ENCODE measurements around the gene CCM2L.

The CCM2L gene

DNA sequence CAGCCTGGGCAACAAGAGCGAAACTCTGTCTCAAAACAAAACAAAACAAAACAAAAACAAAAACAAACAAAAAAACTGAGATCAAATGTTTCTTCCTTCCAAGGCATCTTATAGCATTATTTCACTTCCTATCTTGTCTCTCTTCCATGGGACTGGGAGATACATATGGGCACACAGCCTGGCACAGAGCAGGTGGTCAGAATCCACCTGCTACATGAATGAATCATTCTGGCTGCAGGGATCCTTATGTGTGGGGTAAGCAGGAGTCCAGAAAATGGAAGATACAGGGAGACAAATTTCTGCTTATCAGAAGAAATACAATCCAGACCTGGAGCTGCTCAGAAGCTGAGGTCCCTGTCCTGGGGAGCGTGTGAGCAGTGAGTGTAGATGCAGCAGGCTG, 18.2 kb upstream of the CCM2L start:
- in situ Hi-C loops (cut with MboI; ENCODE audit: low sequenced_read_pairs) = no loop called here

DNA sequence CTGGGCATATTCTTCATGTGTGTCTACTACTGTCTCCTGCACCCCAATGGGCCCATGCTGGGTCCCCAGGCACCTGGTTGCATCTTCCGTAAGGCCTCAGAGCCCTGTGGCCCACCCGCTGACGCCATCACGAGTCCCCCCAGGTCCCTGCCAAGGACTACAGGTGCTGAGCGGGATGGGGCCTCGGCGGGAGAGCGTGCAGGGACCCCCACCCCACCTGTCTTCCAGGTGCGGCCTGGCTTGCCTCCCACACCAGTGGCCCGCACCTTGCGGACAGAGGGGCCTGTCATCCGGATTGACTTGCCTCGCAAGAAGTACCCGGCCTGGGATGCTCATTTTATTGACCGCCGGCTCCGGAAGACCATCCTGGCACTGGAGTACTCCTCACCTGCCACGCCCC, 13.2 kb upstream of the CCM2L start:
- in situ Hi-C loops (cut with MboI; ENCODE audit: low sequenced_read_pairs) = no loop called here

- in situ Hi-C loops (cut with MboI; ENCODE audit: low sequenced_read_pairs) = no loop called here
These were observed 12.0 kb upstream of the CCM2L start for GRCh38 chr20:31998246-31998645.

DNA sequence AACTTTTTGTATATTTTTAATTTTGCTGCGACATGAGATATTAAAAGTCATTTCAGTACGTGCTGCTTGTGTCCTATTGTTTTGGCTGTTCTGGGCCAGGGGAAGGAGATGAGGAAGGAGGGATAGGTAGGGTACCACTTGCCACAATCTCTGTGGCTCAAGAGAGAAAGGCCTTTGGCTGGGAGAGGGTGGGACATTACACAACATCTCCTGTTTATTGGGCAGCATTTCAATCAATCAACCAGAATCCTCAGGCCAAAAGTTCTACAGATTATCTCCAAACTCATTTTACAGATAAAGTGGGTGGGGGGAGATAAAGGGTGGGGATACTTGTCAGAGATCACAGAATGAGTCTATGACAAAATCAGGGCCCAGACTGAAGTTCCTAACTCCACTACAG, 6.9 kb upstream of the CCM2L start:
- in situ Hi-C loops (cut with MboI; ENCODE audit: low sequenced_read_pairs) = no loop called here

- in situ Hi-C loops (cut with MboI; ENCODE audit: low sequenced_read_pairs) = no loop called here
These were observed 5.3 kb upstream of the CCM2L start for GRCh38 chr20:32004963-32005362.

- in situ Hi-C loops (cut with MboI; ENCODE audit: low sequenced_read_pairs) = no loop called here
These were observed 4.2 kb upstream of the CCM2L start for GRCh38 chr20:32006053-32006452.

GRCh38 chr20:32006841-32007786, 3.1 kb upstream of the CCM2L start:
- in situ Hi-C loops (cut with MboI; ENCODE audit: low sequenced_read_pairs) = no loop called here

DNA sequence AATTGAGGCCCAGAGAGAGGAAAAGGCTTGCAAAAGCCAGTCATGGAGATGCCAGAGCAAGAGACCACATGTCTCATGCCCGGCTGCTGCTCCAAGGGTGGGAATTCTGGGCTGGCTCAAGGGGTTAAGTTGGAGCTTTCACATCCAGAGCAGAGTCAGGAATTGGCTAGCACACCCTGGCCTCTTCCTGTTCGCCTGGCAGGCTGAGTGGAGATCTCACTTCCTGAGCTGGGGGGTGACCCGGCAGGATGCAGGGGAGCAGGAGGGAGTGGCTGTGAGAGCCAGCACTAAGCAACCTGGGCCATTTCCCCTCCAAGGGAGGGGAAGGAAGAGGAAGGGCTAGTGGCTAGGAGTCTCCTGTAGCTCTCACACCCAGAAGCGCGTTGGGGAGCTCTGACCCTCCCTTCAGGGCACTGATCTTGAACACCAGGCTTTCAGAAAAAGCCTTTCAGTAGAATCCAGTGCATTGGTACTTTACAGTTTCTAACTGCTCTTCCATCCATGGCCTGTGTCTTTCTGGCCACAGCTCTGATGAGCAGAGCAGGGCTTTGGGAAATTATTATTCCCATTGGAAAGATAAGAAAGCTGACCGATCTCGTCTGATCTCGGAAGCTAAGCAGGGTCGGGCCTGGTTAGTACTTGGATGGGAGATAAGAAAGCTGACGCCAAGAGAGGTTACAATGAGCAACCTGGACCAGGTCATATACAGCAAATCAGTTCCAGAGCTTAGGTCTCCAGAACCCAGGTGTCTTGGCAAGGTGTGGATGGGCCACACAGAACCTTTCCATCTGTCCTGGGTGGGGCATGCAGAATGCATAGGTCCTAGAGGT, 2.2 kb upstream of the CCM2L start:
- in situ Hi-C loops (cut with MboI; ENCODE audit: low sequenced_read_pairs) = no loop called here

- in situ Hi-C loops (cut with MboI; ENCODE audit: low sequenced_read_pairs) = no loop called here
These were observed 674 bp upstream of the CCM2L start for GRCh38 chr20:32009564-32009963.

GRCh38 chr20:32010666-32011065, 428 bp downstream of the CCM2L start:
- in situ Hi-C loops (cut with MboI; ENCODE audit: low sequenced_read_pairs) = no loop called here

GRCh38 chr20:32012159-32012688, 2.0 kb downstream of the CCM2L start:
- in situ Hi-C loops (cut with MboI; ENCODE audit: low sequenced_read_pairs) = no loop called here

DNA sequence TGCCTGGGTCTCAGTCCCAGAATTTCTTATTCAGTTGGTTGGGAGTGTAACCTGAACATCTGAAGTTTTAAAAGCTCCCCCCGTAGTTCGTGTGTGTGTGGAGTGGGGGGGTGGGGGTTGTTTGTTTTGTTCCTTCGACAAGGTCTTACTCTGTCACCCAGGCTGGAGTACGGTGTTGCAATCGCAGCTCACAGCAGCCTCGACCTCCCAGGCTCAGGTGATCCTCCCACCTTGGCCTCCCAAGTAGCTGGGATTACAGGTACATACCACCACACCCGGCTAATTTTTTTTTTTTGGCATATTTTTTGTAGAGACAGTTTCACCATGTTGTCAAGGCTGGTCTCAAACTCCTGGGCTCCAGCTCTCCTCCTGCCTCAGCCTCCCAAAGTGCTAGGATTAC, 3.1 kb downstream of the CCM2L start:
- in situ Hi-C loops (cut with MboI; ENCODE audit: low sequenced_read_pairs) = no loop called here

DNA sequence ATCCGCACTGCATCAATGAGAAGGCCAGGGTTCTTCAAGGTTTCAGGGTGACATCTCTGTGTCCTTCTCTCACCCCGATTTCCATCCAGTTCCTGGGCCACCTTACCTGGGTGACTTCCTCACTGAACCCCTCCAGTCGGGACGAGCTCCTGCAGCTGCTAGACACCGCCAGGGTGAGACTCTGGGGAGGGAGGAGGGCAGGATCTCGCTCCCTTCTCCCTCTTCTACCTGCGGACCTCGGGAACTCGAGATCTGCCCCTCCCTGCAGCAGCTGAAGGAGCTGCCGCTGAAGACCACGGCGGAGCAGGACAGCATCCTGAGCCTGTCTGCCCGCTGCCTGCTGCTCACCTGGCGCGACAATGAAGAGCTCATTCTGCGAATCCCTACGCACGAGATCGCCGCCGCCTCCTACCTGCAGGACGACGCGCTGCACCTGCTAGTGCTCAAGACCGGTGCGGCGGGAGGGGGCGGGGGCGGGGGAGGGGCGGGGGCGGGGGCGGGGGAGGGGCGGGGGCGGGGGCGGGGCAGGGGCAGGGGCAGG, 7.5 kb downstream of the CCM2L start:
- in situ Hi-C loops (cut with MboI; ENCODE audit: low sequenced_read_pairs) = no loop called here

DNA sequence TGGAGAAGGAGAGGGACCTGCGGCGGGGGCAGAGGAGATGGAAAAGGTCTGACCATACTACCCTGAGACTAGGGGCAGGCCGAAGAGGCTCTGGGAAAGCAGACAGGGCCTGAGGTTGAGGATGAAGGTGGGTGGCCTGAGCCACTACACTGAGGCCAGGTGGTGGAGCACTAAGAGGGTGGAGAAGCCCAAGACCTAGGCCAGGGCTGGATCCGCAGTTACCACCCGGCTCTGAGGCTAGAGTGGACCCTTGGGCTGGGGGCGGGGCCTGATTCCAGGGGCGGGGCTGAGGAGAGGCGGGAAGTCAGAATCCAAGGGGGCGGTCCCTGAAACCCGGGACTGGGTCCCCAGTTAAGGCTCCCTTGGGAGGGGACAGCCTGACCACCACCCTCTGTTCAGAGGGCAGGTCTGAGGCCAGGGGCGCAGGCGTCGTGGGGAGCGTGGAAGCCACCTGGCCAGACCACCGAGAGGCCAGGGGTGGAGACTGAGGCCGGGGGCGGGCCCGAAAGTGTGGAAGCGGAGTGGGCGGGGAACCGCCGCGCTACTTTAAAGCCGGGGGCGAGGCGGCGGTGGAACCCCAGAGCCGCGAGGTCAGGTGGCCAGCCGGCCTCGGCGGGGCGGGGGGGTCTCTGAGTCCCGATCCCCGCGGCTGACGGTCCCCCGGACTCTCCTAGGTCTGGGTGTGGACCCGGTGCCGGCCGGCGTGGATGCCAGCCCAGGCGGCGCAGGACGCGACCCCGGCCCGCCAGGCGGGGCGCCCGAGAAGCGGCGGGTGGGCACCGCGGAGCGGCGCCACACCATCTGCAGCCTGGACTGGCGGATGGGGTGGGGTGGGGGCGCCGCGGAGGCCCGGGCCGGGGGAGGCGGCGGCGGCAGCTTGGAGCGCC, 8.3 kb downstream of the CCM2L start:
- in situ Hi-C loops (cut with MboI; ENCODE audit: low sequenced_read_pairs) = no loop called here

GRCh38 chr20:32019156-32019510, 8.9 kb downstream of the CCM2L start:
- in situ Hi-C loops (cut with MboI; ENCODE audit: low sequenced_read_pairs) = no loop called here

- in situ Hi-C loops (cut with MboI; ENCODE audit: low sequenced_read_pairs) = loop anchor here (10.0 kb wide), 1 partner anchor 195 kb away; no protein-coding TSS in a partner anchor
These were observed 9.6 kb downstream of the CCM2L start for GRCh38 chr20:32019563-32020463.

- in situ Hi-C loops (cut with MboI; ENCODE audit: low sequenced_read_pairs) = loop anchor here (10.0 kb wide), 1 partner anchor 196 kb away; no protein-coding TSS in a partner anchor
These were observed 10.9 kb downstream of the CCM2L start for GRCh38 chr20:32021091-32021490.

DNA sequence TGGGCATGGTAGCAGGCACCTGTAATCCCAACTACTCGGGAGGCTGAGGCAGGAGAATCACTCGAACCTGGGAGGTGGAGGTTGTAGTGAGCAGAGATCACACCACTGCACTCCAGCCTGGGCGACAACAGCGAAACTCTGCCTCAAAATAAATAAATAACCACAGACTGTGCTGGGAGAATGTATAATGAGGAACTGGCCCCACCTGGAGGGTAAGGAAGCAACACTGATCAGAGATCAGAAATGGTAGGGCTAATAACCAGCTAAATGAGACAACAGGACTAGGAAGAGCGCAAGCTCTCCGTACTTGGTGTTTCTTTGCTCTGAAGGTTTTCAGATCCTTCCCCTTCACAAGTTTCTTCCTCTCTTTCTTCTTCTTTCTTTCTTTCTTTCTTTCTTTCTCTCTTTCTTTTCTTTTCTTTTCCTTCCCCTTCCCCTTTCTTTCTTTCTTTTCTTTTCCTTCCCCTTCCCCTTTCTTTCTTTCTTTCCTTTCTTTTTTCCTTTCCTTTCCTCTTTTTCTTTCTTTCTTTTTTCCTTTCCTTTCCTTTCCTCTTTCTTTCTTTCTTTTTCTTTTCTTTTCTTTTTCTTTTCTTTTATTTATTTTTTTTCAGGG, 14.6 kb downstream of the CCM2L start:
- in situ Hi-C loops (cut with MboI; ENCODE audit: low sequenced_read_pairs) = loop anchor here (10.0 kb wide), 1 partner anchor 200 kb away; no protein-coding TSS in a partner anchor

- in situ Hi-C loops (cut with MboI; ENCODE audit: low sequenced_read_pairs) = loop anchor here (10.0 kb wide), 1 partner anchor 203 kb away; no protein-coding TSS in a partner anchor
These were observed 17.4 kb downstream of the CCM2L start for GRCh38 chr20:32027643-32028042.
